Keratinocyte (primary cell): ENCODE data around the gene GOLT1A.

Experiments used
- CTCF ChIP-seq, 3 experiments: IDR thresholded peaks in 1 of 3; conservative IDR thresholded peaks in 1 of 3; optimal IDR thresholded peaks in 1 of 3; 2 replicates in 2 of 3; 3 replicates in 1 of 3; pipeline versions ENCODE3 to v1.5.1; 2011; ENCODE audit warnings: low read length in 3 of 3, mild to moderate bottlenecking in 3 of 3, moderate library complexity in 2 of 3, control low read depth in 1 of 3, inconsistent platforms in 1 of 3; ENCODE audit not compliant: insufficient read depth in 2 of 3; ENCODE audit errors: extremely low read depth in 1 of 3
- EZH2 ChIP-seq: IDR thresholded peaks from one replicate; pipeline ENCODE4 v1.6.1; 2012; ENCODE audit warnings: inconsistent platforms, mild to moderate bottlenecking, low read length, moderate library complexity

GRCh38 chr1:204257446-204257845 lies 43.7 kb upstream of the GOLT1A start:
- TF ChIP-seq CTCF (optimal IDR thresholded peaks at IDR 0.05 in 1 of 3, IDR thresholded peaks at IDR 0.05 in 1 of 3, conservative IDR thresholded peaks at IDR 0.05 in 1 of 3; ENCODE audit: extremely low read depth in 1 of 3, insufficient read depth in 2 of 3, low read length in 3 of 3) (no peak), EZH2 (no peak)
